ENCODE measurements around the gene WDR64.
"Not testable (repeated sequence)": the region's sequence is repeated elsewhere in the genome, so short reads cannot be mapped to it uniquely, and the experiment has no call there.

The WDR64 gene

GRCh38 chr1:241660424-241660972 is 8.4 kb downstream of the WDR64 start:
- DNase-seq = no peak

GRCh38 chr1:241666419-241666818 is 14.3 kb downstream of the WDR64 start:
- DNase-seq = no peak

- no peak for DNase-seq
Observed at GRCh38 chr1:241672301-241672700, 20.2 kb downstream of the WDR64 start.

GRCh38 chr1:241674805-241675384 is 22.8 kb downstream of the WDR64 start:
- no peak for DNase-seq

- DNase-seq = no peak
Observed at GRCh38 chr1:241675983-241676382, 23.9 kb downstream of the WDR64 start.

GRCh38 chr1:241677201-241677600 is 25.1 kb downstream of the WDR64 start:
- no peak for DNase-seq

GRCh38 chr1:241678536-241678935 is 26.5 kb downstream of the WDR64 start:
- DNase-seq = no peak

- no peak for DNase-seq
Observed at GRCh38 chr1:241679404-241679803, 27.3 kb downstream of the WDR64 start.

GRCh38 chr1:241679961-241680360 is 27.9 kb downstream of the WDR64 start:
- DNase-seq = peak in 1 of 3 donors; percentile 5

- DNase-seq = not testable (repeated sequence)
Observed at GRCh38 chr1:241681861-241682448, 29.9 kb downstream of the WDR64 start.

- no peak for DNase-seq
Observed at GRCh38 chr1:241682921-241683320, 30.8 kb downstream of the WDR64 start.

- DNase-seq = no peak
Observed at GRCh38 chr1:241684108-241684507, 32.0 kb downstream of the WDR64 start.

GRCh38 chr1:241688940-241689368 is 36.9 kb downstream of the WDR64 start:
- peak; percentile 20 to 36 (median 26) for DNase-seq

- DNase-seq = no peak
Observed at GRCh38 chr1:241695246-241696171, 43.4 kb downstream of the WDR64 start.

GRCh38 chr1:241696172-241696814 is 44.2 kb downstream of the WDR64 start:
- DNase-seq = no peak

GRCh38 chr1:241696815-241697639 is 44.9 kb downstream of the WDR64 start:
- no peak for DNase-seq

- no peak for DNase-seq
Observed at GRCh38 chr1:241697640-241698018, 45.5 kb downstream of the WDR64 start.

GRCh38 chr1:241698177-241698576 is 46.1 kb downstream of the WDR64 start:
- no peak for DNase-seq

GRCh38 chr1:241701483-241702295 is 49.6 kb downstream of the WDR64 start:
- DNase-seq = no peak

GRCh38 chr1:241702442-241703373 is 50.6 kb downstream of the WDR64 start:
- no peak for DNase-seq
